ENCODE results near the gene CHD6.

CHD6 gene

GRCh38 chr20:41457173-41457857 lies 160.9 kb downstream of the CHD6 start:
- DNase-seq: no peak

GRCh38 chr20:41456351-41456750 lies 161.8 kb downstream of the CHD6 start:
- no peak for DNase-seq

DNA sequence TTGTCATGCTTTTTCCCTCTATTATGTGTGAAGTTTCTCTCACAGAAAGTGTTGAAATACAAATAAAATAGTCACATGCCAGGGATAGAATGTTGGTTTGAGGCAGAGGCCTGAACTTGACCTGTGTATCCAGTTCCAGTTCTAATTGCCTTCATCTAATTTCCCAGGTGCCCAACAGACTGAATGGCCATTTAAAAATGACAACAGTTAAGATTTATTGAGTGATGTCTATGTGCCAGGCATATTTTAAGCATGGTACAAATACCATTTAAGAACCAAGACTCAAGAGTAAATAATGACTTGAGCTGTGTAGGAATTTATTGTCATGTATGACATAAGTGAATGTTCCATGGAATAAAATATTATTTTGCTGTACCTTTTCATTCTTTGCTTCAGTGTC lies 163.9 kb downstream of the CHD6 start:
- no peak for DNase-seq

DNA sequence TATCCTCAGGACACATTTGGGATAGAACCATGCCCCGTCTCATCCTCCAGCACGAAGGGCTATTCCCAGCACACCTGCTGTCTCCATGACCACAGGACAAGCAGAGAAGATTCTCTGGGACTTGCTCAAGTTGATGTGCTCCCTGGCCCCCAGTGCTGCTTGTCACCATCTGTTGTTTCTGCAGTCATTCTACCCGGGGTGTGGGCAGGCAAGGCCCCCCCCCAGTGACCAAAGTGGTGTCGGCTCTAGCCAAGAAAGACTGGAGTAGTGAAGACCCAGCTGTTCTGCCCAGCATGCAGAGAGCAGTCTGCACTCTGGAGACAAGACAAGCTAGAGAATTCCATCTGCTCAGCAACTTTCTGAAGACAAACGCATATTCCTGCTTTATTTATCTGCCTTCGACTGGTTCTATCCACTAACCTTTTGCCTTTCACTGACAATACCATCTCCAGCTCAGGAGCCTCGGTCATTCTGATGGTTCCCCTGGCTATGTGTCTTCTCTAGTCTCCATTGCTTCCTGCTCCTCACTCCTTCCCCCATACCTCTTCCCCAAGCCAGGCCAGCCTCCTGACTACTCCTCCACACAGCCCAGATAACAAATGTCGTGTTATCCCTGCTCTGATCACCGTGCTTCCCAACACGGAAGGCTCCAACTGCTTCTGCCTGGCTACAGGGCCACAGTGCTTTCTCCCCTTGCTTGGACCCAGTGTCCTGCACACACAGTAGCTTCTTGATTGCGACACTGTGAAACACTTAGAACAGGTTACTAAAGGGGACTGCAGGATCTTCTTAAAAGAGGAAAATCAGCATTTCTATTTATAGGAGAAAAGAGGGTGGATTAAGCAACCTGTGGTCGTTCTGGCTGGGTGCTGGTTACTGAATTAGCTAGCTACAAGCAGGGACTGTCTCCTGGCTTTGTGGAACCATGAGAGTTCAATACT lies 164.9 kb downstream of the CHD6 start:
- DNase-seq: no peak

GRCh38 chr20:41452226-41452625 lies 166.0 kb downstream of the CHD6 start:
- no peak for DNase-seq

DNA sequence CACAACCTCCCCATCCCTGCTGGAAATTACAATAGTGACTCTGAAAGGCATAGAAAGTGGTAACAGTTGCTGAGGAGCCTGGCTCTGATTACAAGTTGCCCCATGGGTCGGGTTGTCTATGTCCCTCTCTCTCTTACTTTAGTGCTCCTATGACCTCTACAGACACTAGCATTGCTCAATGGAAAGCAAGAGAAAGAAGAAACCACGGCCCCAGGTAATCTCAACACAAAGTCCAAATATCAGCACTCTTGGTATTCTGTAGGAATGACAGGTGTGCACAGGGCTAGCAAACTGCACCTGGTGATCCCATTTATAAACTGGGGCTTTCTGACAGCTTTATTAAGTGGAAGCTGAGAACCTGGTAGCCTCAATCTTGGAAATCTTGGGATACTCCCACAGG lies 171.2 kb downstream of the CHD6 start:
- DNase-seq: no peak

DNA sequence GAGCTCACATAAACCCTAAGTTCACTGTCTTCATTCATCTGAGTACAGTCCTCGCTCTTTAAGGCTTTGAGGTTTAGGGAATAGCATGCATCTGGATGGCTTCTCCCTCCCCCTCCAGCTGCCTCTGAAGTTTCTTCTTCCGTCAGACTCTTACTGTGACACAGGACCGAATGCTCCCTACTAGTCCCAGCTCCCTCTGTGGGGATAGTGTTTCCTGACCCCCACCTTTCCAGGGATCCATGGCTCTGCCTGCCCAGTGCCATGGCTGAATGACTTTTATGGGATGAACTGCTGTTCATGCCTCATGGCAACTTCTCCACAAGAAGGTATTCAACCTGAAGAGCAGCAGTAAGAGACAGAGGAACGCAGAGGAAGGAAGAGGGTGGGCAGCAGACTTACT lies 171.7 kb downstream of the CHD6 start:
- DNase-seq: peak; percentile 70

DNA sequence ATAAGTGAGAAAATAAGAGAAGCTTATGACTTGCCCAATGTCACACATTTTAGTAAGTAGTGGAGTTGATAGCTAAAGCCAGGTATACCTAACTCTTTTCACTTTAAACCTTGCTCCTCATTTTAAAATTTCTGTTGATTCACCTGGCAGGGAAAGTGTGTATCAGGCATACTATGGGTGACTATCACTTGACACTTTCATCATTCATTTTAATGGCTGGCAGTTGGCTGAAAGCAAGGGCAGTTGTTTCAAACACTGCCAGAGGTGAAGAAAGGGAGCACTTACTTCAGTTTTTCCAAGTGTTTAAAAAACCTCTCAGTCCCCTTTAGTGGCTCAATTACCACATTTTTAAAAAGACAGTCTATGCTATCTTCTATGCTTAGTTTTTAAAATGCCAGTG lies 173.4 kb downstream of the CHD6 start:
- DNase-seq: no peak

- DNase-seq: no peak
Measured at GRCh38 chr20:41443691-41444090, 174.5 kb downstream of the CHD6 start.

GRCh38 chr20:41440882-41441281 lies 177.3 kb downstream of the CHD6 start:
- no peak for DNase-seq

- DNase-seq: no peak
Measured at GRCh38 chr20:41437836-41438235, 180.3 kb downstream of the CHD6 start.

GRCh38 chr20:41436679-41437078 lies 181.5 kb downstream of the CHD6 start:
- no peak for DNase-seq

GRCh38 chr20:41433203-41433602 lies 185.0 kb downstream of the CHD6 start:
- no peak for DNase-seq

GRCh38 chr20:41432746-41433145 lies 185.4 kb downstream of the CHD6 start:
- DNase-seq: no peak

DNA sequence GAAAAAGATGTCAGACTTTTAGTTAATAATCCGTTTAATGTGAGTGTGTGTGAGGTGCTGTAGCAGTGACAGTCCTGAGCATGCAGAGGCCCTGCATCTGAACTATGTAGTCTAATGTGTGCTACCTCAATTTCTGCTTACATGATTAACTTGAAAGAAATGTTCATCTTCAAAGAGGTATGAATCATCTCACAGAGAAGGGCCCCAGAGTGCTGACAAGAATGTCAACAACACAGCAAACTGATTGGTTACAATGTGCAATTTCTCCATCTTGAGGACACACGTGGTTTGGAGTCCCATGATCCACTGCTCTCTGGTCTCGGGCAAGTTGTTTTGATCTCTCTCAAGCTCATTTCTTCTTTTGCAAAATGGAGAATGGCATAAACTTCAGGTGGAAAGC lies 189.9 kb downstream of the CHD6 start:
- no peak for DNase-seq

GRCh38 chr20:41427833-41428232 lies 190.3 kb downstream of the CHD6 start:
- no peak for DNase-seq

- no peak for DNase-seq
Measured at GRCh38 chr20:41426976-41427375, 191.2 kb downstream of the CHD6 start.

DNA sequence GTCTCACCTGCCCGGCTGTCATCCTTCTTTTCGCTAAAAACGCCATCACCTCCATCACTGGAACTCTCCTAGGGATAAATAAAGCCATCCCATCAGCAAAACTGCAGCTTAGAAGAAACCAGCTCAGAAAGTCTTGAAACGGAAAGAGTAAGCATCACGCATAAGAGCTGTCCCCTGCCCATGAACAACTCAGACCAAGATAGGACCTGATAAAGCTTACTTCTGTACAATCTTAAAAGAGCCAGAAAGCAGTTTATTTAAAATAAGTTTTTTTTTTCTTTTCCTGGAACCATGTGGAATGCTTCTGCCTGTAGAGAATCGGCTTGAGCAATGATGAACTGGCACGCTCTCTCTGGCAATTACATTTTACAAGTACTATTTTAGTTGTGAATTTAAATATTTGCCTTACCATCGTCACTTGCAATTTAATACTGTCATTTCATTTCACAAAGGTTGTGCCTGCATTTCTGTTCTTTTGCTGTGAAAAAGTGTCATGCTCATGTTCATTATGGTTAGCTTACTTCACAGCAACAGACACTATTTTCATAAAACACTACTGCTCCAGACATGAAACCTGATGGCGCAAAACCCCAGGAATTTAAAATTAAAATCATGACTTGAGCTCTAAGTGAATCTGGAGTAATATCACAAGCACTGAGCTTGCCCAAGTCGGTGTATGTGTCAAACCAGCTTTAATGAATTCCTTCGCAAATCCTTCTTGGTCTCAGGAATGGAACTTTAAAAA lies 191.9 kb downstream of the CHD6 start:
- DNase-seq: no peak

GRCh38 chr20:41425180-41425884 lies 192.8 kb downstream of the CHD6 start:
- no peak for DNase-seq

DNA sequence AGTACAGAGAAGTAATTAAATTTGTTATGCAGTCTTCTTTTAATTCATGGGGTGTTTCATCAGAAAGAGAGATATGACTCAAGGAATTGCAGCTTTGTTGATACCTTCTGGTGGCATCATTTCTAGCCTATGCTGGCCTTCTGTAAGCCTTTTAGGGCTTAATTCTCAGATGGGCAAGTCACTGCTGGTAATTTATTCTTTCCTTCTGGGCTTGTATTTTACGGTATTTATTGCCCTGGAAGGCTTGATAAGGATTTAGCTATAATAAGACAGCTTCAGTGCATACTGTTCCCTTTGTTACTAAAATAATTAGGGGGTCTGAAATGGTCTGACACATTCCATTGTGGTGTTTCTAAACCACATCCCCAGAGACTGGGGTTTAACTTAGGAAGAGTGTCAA lies 193.6 kb downstream of the CHD6 start:
- DNase-seq: no peak

DNA sequence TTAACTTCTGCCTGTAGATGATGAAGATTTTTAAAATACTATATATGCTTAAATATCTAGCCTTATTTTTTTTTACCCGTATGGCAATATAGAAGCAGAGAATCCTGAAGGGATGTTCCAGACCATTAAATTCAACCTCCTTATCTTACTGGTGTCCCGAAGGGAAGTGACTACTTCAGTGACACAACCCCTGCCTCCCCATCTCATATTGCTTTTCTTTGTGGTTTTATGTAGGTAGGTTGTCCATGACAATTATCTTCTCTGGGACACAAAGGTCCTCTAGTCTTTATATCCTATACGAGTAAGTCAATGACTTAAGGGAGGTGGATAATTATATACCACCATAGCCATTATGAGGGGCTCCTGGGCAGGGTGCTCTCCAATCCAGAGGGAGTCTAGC lies 194.2 kb downstream of the CHD6 start:
- no peak for DNase-seq

GRCh38 chr20:41422953-41423352 lies 195.2 kb downstream of the CHD6 start:
- DNase-seq: no peak

- no peak for DNase-seq
Measured at GRCh38 chr20:41418739-41419293, 199.4 kb downstream of the CHD6 start.

All from DMS79 treated with DMSO at 0.1 percent for 48 hours (cell line).